SW480 (cell line): ENCODE data around the gene PDLIM5.
A peak's percentile ranks its signal among the peaks of the same experiment; 100 is the strongest.
"Not testable (repeated sequence)": the region's sequence is repeated elsewhere in the genome, so short reads cannot be mapped to it uniquely, and the experiment has no call there.

ENCODE experiments used
- DNase-seq: peaks from one replicate; pipeline ENCODE4 v3.0.0-alpha.2; 2016; ENCODE audit warnings: low spot score

The PDLIM5 gene

DNA sequence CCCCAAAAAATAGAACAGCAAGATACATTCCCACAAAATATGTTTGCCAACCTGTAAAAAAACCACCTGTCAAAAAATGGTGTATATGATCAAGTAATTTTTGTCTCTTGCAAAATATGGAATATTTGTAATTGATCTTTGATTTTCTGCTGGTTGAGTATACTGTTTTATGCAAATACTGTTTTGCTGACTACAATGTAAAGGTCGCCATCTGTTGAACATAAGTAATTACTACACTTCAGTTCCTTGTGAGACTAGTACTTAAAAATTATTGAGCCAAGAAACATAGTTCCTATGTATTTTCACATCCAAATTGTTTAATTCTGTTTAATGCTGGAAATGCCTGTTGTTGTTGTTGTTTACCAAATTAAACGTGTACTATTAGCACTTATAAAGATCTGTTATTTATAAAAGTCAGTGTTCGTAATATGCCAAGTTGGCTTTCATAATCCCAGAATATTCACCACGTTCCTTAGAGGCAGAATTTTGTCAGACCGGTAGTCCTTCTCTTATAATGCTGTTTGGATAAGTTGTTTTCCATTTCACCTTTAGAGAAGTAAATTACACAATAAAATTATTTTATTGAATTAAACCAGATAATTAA is 144.2 kb downstream of the PDLIM5 start:
- DNase-seq = peak; percentile 57

DNA sequence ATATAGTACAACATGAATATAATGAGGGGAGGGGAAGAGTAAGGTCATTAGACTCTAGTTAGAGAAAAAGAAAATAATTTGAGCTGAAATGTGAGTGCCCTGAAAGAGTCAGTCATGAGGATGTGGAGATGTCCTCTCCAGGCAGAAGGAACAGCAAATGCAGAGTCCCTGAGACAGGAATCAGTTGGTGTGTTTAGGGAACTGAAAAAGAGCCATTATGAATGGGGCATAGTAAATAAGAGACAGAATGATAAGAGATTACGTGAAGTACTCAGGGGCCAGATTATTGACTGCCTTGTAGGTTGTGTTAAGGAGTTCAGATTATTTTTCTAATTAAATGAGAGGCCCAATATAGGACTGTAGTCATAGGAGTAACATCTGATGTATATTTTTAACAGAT is 147.0 kb downstream of the PDLIM5 start:
- DNase-seq = no peak

DNA sequence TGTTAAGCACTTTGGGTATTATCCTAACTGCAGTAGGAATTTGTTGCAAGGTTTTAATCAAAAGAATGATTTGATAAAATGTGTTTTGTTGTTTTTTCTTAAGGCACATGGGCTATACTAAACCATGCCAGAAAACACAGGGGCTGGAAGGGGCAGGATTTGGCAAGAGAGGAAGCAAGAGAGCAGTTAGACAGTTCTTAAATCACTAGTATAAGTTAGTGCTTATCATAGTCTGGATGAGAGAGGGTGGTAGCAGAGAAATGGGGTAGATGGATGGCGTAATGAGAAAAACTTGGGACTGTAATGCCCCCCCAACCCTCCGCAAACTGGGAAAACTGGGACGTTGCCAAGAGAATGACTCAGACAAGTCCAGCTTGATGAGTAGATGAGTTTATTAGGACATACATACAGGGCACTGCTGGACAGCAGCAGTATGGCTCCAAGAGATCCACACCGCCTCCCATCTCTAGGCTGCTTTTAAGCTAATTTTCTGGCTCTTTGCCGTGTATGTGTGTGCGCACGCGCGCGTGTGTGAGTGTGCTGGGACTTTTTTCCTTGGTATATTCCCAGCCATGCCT is 151.5 kb downstream of the PDLIM5 start:
- DNase-seq = no peak

DNA sequence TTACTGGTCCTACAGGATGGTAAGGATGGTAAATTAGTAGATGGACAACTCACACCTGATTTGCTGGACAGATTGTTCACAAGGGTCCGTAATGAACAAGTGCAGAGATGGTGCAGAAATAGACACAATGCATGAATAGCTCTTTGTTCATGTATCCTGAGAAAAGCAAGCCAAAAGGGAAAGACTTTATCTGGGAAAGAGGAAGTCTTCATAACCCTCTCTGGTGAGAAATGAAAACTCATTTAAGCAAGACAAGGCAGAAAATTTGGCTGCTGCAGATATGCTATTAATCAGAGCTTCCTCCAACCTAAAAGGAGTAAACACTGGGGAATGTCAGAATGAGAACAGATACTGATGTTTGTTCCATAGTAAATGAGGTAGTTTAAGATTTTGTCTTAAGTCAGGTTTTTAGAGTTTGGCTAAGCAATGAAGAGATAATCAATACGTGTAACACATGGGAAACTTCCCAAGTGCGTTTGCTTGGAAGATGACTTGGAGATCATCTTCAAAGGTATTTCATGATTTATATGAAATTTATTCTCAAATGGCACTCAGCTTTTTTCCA is 153.6 kb downstream of the PDLIM5 start:
- DNase-seq = no peak

DNA sequence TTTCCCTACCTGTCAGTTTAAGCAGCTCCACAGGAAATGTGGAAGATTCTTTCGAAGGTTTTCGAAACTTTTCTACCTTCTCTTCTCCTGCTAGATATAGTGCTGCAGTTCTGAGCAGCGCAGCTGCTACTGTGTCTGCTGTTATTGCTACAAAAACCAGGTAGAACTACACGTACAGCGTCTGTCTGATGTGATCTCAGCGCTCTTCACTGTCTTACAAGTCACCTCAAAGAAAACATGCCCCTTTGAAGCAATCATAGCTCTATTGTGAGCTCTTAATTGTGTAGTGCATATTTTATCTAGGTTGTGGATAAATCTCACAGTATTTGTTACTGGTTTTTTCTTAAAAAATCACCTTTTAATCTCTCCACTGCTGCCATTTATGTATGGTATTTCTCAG is 158.4 kb downstream of the PDLIM5 start:
- no peak for DNase-seq

DNA sequence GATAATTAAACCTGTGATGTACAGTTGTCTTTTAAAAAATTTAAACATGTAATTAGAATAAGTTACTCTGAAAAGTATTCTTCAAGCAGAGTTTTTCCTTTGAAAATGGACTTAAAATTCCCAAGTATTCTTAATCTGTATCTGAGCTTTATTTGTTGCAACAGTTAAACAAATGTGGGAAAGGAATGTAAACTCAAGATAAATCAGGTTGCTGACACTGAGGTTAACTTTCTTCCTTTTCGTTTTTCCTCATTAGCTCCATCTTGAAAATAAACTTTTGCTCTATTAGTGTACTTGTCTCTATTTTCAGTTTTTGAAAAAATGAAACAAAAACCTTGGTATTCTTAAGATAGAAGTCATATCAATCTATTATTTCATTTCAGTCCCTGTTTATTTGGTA is 161.5 kb downstream of the PDLIM5 start:
- DNase-seq = no peak

DNA sequence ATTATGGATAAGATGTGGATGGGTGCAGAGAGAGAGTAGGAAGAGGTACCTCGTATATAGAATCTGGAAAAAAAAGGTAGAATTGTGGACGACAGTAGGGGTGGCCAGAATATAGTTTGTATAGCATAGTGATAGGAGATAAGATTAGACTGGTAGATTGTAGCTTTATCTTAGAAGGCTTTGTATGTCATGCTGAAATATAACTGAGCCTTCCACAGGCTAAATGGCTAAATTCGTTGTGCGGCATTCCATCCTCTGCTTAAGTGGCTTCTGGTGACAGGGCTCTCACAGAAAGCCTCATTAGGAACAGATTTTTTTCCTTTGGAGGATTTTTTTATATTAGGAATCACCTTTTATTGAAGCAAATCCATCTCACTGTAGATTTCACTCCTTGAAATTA is 163.7 kb downstream of the PDLIM5 start:
- DNase-seq = no peak

DNA sequence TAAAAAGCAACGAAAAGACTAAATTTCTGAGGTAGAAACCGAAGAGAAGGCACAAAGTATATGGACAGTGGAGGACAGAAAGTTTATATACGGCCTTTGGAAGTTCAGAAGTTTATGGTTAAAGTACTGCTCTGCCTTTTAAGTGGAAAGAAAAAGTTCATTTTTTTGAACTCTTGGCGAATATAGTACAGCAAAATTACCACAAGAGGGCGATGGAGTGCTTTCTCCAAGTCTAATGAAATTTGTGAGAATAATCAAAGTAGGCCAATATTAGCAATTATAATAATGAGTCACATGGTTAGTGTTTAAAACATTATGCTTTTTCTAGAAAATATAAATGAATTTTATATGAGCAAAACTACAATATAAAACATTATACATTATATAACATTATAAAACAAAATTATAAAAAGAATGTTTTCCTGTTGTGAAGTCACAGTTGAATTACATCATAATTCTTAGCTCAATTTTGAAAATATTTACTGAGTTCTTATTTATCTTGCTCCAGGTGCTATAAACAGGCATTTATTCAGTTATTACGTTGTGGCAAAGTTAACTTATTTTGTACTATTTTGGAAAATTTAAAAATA is 169.8 kb downstream of the PDLIM5 start:
- DNase-seq = peak; percentile 9

DNA sequence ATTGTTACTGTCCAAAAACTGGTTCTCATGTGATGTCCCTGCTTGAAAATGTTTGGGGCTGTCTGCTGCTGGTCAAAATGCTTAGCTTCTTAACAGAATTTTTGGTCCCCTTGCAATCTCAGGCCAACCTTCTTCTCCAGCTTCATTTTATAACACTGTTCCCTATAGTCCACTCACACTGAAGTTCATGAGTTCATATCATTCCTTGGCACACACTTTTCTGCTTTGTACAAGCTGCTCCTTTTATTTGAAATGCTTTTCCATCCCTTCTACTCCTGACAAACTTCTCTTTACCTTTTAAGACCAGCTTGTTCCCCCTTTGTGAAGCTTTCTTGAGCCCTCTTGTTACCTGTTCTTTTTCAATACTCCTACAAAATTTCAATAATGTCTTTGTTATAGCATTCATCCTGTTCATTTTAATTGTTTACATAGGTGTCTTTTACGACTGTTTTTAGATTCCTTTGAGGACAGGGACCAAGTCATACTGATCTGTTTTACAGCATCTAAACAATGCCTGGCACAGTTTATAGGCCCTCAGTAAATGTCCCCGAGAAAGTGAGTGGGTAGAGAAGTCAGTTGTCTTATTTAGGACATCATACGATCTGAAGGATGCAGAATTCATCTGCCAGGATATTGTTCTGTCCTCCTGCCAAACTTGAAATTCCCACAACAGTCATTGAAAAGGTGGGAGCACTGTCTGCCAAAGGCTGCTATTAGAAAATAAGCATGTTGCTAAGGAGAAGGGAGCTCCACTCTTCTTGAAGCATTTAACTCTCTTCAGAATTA is 171.6 kb downstream of the PDLIM5 start:
- no peak for DNase-seq

DNA sequence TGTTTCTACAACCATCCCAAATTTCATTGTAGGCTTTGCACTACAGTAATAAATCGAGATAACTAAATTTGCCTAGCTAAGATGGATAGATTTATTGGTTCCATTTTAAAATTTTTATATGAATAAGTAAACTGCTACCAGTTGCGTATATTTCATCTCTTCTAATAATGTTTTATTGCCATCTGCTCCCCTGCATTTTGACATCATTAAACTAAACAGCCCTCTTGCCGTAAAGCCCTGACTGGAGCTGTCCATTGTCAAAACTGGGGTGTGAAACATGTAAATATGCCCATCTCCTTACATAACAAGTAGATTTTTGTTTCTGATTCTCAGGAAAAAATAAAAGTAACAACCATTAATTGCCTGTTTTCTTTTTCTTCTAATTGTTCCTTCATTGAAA is 175.2 kb downstream of the PDLIM5 start:
- no peak for DNase-seq

DNA sequence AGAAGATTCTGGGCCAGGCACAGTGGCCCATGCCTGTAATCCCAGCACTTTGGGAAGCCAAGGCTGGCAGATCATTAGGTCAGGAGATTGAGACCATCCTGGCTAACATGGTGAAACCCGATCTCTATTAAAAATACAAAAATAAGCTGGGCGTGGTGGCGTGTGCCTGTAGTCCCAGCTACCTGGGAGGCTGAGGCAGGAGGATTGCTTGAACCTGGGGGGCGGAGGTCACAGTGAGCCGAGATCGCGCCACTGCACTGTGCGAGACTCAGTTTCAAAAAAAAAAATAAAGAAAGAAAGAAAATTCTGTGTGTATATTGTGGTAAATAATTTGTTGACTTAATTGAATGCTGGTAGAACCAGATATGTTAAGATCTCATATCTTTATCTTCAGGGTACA is 177.3 kb downstream of the PDLIM5 start:
- not testable (repeated sequence) for DNase-seq

DNA sequence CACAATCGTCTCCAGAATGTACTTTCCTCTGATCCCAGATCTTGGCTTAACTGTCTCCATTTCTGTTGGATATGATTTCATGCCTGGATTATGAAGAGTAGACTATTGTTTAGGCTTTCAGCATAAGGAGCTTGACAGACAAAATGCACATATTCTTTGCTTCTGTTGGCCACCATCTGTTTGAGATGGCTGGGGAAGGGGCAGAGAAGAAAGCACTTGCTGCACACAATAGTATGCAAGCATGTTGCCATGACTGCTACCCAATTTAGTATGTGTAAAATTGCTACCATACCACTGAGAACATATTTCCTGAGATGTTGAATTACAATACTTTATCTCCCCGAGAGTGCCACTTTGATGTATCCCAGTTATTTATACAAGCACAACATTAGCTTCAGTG is 178.1 kb downstream of the PDLIM5 start:
- no peak for DNase-seq

DNA sequence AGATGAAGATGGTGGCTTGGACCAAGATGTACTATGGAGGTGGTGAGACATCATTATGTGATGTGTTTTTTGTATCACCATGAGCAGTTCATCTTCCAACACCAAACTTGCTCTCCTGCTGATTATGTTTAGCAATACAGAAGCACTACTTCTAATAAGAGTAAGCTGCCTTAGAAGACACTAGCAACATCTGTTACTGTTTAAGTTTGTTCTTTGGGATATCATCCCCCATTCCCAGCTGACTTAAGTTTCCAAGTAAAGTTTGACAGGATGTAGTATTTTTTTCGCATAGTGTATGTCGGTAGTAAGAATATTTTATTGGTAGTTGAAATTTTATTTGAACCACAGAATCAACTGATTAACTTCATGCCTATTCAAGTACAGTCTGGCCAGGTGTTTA is 182.5 kb downstream of the PDLIM5 start:
- no peak for DNase-seq

DNA sequence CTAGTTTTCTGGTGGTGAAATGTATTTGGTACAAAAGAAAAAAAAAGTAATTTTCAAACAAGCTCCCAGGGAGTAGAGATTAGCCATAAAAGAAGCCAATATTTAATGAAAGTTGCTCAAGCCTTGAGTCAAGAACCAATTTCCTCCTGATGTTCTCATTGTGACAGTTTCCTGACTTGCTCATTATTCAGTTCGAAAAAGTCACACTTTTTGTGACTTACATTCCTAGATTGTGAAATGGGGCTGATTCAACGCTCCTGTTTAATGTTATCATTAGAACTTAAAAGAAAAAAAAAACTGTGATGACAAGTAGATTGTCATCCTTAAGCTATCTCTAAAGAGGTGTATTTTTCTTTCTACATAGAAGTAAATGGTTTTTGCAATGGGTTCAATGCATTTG is 183.4 kb downstream of the PDLIM5 start:
- DNase-seq = no peak

DNA sequence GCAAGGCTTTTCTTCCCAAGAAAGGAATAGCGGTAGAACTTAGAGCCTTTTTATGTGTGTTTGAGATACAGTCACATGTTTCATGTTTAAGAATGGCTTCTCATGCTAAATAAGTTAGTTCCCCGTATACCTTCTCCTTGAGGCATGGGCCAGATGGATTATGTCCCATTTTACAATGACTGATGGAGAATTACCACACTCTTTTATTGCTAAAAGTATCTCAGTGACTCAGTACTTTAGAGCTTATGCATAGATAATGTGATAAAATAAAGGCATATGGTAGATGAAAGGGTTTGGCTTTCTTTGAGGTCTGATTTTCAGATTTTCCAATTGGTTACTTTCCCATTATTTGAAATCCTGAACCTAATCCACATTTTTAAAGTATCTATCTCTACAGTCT is 184.3 kb downstream of the PDLIM5 start:
- no peak for DNase-seq

DNA sequence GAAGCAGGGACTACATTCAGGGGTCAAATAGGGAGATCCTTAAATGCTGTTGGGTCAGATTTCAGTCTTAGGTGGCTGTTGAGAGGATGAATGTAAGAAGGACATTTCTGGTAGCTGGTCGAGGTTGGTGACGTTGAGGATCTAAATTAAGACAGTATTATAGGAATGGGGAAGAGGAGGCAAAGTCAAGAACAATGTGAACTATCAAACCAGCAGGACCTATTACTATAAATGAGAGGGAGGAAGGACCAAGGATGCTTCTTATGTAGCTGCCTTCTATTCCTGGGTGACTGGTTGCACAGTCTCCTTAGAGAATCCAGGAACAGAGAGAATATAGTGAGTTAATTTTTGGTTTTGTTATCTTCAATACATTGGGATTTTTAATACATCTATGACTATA is 187.6 kb downstream of the PDLIM5 start:
- no peak for DNase-seq

DNA sequence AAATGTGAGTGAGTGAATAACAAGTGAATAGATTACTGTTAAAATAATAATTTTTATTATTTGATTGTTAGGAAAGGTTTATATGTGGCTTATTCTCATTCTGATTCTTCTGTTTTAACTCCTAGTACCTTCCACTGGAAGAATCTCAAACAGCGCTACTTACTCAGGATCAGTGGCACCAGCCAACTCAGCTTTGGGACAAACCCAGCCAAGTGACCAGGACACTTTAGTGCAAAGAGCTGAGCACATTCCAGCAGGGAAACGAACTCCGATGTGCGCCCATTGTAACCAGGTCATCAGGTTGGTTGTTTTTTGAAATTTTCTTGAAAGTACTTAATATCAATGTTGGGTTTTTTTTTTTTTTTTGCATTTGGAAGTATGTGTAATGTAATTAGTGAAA is 188.4 kb downstream of the PDLIM5 start:
- no peak for DNase-seq

DNA sequence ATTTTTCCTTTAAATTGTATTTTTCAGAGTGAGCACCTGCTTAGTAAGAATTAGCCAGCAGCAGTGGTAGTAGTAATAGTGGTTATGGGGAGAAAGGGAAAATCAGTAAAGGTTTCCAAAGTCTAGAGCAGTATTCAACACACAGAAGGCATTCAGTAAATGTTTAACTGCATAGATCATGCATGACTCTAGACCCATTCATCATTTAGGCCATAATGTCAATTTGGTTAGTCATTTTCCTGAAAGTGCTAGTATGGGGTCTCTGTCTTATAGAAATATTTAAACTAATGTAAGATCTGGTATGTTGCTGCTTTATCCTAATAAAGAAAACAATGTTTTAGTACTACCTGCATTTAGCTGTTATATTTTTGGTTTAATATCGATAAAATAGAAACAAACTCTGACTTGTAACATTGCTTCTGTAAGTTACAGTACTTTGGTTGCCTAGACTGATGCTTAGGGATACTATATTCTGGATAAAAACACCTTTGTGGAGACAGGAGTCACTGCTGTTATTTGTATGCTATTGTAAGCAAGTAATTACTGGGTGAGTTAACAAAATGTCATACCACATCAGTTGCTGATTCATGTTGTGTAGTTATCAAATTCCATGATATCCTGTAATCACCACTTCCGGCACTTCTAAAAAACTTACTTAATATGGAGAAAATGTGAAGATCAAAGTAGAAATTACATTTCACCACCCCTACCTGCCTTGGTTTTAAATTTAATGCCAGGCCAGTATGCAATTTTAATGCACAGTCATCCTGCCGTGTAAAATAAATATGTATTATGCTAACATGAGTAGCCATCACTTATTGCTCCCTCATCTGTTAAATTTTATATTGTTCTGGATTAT is 190.2 kb downstream of the PDLIM5 start:
- DNase-seq = peak; percentile 70

DNA sequence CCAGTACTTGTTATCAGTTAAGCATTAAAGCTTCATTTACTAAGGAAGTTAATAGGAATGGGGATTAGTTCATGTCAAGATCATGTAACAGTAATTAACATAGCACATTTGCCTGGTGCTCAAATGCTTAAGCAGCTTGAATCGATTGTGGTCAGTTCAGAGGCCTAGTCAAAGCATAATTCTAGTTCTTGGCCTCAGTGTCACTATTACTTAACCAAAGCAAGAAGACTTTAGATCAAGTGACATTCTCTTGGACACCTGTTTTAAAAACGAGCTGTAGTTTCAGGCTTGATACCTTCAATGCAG is 190.8 kb downstream of the PDLIM5 start:
- peak; percentile 22 for DNase-seq

DNA sequence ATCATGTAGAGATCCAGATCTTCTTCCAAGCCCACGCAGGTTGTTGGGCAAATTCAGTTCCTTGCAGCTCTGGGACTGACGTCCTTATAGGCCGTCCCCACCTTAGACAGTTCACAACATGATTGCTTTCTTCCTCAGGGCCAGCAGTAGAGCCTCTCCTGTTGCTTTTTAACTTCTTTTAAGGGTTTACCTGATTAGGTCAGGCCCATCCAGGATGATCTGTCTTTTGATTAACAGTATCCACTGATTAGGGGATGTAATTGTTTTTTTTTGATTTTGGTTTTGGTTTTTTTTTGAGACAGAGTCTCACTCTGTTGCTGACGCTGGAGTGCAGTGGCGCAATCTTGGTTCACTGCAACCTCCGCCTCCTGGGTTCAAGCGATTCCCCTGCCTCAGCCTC is 197.0 kb downstream of the PDLIM5 start:
- DNase-seq = no peak

DNA sequence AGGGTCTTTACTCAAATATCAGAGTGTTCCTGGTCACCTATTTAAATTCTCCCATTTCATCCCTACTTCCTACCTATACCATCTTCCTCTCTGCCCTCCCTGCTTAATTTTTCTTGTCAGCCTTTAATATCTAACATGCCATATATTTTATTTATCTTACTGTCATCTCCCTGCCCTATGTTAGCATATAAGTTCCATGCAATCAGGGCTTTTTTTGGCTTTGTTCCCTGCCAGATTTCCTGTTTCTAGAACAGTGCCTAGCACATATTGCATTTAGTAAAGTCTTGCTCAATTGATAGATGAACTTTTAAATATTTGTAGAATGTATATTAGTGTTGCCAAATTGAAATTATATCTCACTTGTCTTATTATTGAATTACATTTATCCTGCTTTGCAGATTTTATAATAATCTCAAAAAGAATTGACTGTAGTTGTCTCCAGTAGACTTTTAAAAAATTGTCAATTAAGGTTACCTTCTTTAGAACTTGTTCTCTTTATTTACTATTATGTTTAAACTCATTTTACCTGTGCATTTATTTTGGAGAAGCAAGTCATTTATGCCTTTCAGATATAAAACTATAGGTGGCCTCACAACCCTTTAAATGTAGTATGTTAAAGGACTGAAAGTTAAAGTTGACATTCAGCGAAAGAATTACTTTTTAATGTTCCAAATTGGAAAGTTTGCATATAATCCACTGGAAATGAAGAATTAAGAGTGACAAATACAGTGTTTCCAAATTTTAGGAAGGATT is 197.8 kb downstream of the PDLIM5 start:
- no peak for DNase-seq

DNA sequence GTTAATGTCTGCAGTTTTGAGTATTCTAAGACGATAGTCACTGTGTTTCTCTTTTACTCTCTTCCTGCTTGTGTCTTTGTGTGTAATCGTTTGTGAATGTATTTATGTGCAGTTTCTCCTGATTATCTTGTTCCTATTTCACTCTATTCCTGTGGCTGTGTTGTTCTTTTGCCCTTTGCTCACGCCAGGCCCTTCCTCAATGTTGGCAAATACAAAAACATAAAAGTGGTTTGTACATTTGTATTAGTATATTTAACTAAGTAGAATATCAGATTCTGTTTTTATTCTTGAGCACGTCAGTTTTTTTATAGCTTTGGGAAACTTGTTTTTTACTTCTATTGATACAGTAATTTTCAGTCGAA is 198.4 kb downstream of the PDLIM5 start:
- no peak for DNase-seq
